ENCODE measurements around the gene S100A8.
"Not testable (repeated sequence)": the region's sequence is repeated elsewhere in the genome, so short reads cannot be mapped to it uniquely, and the experiment has no call there.

Gene S100A8

DNA sequence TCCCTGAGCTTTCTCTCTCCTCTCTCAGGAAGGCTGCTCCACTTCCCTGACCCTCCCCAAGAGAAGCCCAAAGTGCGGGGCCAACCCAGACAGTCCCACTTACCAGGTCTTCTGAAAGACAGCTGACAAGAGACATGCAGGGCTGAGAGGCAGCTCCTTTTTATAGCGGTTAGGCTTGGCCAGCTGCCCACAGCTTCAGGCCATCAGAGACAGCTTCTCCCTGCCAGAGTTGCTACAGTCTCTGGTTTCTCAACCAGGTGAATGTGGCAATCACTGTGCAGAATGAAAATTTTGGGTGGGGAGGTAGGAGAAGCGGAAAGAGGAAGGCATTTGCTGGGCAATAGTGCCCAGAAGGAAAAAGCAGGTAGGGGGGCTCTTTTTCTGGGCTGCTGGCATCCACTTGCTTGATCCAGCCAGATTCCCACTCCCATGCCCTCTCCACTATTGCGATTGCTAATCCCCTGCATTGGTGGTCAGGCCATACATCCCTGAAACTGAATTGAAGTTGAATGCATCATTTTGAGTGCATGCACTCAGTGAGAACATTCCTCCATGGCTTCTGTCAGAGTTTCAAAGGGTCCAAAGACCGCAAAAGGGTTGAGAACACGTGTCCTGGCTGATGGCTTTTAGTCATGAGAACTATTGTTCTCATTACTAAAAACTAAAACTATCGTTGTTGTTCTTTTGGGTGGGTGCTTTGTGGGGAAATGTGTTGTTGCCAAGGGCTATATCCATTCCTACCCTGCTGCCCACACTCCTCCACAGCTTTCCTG lies at the start of gene S100A8:
S100A8 (minus strand) TSS at position 136 of the 773 bp plus-strand sequence. CDS start 538 bp downstream, outside the sequence.
- DNase-seq = no peak

DNA sequence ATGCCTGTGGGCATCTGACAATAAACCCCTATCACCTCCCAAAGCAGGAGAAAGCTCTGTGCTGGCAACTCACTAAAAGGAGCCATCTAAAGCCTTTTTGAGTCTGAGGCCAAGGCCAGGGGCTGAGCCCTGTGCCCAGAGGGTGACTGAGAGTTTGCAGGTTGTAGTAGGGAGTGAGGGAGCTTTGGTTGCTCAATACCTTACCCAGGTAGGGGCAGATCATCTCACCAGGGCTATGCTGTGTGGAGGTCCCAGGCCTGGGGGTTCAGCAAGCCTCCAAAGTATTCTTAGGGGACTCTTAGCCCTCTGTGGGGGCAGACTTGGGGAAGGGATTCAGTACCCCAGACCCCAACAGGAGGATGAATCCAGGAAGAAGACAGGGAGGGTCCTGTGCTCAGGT lies 48.4 kb upstream of the S100A8 start:
- DNase-seq = no peak

DNA sequence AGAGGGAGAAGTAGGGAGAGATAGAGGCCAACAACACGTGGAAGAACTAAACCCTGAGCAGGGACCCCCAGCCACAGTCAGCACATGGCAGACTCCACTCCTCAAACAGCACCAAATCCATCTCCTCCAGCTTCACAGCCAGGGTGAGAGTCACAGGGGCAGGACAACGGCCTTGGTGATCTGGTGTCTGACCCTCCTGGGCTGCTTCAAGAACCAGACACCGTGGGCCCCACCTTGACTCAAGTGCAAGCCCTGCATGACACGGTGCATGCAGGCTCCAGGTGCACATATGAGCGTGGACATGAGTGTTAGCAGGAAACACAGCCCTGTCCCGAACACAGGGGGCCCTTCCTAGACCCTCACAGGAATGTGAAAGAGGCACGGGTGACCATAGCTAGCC lies 47.7 kb upstream of the S100A8 start:
- DNase-seq = no peak

DNA sequence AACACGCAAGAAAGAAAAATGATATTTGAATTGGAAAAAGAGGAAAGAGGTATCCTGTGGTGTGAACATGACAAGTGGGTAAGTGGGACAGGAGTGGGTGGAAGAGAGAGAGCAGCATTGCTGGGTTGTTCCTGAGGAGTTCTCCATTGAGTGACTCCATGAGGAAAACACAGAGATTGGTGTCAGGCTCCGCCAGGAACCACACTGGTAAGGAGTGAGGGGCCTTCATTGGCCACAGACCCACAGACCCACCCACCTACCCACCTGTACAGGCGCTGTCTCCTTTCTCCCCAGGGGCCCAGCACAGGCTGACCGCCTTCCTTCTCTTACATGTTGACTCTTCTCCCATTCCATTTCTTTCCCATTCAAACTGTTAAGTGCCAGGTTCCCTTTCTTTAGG lies 46.4 kb upstream of the S100A8 start:
- no peak for DNase-seq

DNA sequence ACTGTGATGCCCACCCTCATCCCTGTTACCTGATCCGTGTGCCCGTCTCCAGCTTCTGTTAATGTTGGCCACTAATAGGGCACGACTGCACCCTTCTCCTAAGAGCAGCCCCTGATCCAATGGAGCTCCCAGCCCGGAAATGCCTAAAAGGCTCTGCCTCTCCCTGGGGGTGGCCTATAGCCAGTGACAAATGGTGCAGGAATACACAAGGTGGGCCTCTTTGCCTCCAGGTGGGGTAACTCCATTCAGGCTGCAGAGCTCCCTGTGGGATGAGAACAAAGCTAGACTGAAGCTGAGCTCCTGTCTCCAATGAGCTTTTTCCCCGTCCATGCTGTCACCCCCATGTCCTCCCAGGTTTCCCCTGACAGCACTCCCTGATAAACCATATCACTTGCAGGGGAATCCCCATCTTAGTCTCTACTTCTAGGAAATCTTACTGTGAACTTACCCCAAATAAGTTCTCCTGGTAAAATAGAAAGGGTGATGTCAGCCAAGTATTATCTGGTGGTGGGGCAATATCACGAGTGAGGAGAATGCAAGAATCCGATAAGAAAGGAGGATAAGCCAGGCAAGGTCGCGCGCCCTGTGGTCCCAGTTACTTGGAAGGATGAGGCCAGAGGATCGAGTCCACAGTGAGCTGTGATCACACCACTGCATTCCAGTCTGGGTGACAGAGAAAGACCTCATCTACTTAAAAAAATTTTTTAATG lies 44.0 kb upstream of the S100A8 start:
- DNase-seq = no peak

DNA sequence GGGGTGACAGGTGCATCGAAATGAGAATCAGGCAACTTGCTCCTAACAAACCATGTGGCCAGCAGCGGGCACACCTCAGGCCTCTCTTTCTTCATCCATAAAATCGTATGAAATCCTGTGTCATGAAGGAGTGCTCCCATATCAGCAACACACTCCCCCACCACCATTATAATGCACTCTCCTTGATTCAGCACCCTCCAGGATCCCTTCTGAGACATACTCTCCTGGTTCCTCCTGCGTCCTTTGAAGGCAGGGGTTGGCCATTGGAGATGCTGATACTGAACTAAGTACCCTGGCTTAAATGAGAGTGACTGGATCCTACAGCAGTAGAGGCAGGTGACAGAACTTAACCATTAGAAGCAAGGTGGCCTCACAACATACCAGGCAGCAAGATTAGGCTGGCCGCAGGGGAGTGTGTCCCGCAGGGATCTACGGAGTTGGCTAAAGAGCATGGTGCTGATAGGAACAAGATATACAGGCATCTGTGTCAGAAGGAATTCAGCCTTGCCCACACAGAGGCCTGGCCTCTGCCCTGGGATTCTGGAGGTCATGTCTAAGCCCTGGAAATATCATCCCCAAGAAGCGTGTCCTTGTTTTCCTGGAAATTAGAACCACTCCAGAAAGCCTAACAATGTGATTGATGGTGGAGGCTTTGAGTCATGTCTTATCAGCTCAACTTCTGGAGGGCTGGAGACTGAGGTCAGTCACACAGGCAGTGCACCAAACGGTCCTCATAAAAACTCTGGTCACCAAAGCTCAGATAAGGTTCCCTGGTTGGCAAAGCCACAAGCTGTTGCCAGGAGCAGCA lies 42.2 kb upstream of the S100A8 start:
- DNase-seq = no peak

DNA sequence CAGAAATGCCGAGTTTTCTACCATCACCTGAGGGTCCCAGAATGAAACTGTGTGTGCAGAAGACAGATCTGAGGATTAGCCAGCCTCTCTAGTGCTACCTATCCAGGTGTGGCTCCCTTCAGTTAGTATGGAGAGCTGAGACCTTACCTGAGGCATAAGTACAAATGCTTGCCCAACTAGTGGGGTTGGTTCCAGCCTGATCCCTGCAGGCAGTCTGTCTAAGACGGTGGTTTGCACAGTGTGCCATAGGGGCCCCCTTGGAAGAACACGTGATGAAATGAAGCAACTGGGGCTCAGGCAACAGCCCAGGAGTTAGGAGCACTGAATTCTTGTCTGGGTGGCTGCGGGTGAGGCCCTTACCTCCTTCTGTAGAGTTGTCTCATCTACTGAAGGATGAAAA lies 41.1 kb upstream of the S100A8 start:
- no peak for DNase-seq

DNA sequence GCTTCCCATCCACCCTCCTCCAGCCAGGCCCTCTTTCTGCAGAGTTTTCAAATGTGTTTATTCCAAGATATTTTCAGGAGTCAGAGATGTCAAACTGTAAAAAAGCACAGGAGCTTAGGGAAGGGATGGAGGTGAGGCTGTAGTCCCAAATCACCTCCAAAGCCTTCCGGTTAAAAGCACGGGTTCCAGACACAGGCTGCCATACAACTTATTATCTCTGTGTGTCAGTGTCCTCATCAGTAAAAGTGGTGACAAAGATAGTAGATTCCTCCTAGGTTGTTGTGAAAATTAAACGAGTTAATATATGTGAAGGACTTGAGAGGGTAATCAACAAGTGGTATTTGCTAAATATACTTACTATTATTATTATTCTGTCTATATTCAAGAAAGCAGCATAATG lies 40.6 kb upstream of the S100A8 start:
- no peak for DNase-seq

DNA sequence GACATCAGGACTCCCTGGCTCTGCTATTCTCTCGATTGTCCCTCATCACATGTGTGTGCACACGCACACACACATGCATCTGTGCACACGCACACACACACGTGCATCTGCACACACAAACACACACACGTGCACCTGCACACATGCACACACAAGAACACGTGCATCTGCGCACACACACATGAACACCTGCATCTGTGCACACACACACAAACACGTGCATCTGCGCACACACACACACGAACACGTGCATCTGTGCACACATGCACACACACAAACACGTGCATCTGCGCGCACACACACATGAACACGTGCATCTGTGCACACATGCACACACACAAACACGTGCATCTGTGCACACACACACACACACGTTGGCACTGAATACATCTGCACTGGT lies 40.1 kb upstream of the S100A8 start:
- no peak for DNase-seq

DNA sequence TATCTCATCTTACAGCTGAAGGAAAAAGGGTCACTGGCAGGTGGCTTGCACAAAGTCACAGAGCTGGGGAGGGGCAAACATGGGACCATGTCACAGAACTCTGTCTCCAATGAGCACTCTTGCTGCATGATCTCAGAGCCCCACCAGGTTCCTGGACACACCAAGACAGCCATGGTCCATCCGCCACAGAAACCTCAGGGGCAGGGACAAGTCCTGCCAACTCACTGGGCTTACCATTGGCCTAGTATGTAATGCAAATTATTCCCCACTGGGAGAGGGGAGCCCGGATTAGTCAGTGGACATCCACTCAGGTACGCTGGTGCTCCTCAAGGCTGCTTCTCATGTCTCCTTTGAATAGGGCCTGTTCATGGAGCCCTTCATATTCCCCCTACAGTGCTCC lies 39.7 kb upstream of the S100A8 start:
- DNase-seq = no peak

DNA sequence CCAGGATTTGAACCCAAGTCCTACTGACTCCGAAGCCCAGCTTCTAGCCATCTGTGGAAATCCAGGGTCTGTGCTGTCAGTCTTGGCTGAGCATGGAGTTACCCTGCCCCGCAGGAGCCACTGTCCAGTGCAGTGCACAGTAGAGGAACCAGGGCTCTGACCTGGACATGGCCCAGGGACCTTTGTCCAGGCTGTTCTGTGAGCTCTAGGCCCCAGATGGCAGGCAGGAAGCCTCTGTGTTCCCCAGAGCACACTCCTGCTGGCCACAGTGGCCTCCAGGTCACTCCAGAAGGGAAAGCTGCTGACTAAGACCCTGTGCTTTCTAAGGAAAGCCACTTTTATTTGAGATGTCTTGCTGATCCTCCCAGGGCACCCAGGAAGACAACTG lies 39.3 kb upstream of the S100A8 start:
- no peak for DNase-seq

DNA sequence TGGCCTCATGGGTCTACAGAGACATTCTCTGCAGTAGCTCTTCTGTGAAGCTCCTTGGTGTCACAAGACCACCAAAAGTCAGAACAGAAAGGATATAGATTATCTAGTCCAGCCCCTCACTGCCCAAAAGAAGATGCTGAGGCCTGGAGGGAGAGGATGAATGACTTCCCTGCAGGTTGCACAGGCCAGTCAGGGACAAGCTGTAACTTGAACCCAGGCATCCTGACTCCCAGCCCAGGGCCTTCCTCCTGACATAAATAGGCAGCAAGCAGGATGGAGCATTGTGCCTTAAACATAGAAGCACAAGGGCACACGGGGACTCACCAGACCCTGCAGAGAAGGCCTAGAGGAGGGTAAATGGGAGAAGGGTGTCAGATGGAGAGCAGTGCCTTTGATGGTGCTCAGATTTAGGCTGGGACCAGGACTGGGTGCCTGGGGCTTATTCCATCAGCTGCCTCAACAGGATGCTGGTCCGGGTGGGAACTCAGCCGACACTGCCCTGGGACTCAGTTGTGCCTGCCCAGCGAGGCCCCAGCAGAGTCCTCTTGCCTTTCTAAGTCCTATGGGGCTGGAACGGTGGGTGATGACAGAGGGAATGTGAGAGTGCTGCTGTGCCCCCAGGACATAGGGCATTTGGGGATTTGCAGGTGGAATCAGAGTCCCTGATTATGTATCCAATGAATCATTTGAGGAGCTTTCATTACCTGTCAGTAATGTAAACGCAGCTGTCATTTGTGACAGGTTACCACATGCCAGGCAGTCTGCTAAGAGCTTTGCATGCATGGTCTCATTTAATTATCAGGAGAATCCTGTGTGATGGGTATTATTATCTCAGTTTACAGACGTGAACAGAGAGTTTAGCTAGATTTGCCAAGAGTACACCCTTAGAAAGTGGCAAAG lies 38.6 kb upstream of the S100A8 start:
- no peak for DNase-seq

DNA sequence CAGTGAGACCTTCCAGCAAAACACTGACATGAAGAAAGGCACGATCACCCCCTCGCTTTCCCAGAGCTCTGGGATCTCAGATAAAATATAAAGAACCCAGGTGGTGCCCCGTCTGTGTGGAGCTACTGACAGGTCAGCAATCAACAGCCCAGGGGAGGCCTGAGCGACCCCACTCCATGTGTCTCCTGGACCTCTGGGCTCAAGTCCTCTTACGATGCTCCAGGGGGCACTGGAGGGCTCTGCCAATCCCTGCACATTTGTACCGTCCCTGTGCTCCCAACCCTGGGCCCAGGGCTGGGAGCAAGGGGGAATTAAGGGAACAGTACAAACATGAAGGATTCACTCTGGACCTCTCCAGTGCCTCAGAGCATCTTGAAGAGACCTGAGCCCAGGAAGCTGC lies 37.9 kb upstream of the S100A8 start:
- no peak for DNase-seq

DNA sequence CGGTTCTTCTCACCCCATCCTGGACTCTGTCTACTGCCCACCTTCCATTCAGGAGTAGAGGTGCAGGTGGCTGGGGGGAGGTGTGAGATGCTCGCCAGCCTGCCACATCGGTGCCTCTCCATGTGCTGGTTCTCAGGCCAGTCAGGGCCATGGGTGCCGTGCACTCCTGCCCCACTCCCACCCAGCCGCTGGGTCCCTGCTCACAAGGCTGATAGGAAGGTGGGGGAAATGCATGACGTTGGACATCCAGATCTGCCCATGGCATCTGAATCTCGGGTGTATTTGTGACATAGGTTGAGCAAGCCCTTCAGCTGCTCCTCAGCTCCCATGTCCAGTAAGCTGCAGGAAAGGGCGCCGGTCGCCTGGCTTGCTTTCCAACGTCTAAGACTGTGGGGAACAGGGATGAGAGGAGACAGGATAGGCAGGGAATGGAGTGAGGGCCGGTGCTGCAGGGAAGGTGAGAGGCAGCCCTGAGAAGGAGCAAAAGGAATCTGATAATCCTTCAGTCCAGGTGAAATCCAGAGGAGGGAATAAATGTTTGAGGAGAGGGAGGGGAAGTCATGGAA lies 37.3 kb upstream of the S100A8 start:
- DNase-seq = no peak

DNA sequence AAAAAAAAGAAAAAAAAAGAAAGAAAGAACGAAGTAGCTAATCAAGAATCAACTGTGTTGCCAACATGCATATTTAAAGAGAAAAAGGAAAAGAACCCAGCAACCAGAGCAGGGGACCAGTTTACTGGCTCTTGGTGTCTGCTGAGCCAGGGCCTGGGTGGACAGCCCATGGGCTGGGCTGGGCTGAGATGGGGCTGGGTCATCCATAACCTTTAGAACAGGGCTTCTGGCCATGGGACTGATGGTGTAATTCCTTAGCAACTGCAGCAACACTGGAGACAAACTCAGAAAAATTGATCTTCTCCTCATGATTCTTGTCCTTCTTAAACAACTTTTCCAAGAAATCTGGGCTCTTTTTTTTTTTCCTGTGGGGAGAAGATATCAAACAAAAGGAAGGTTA lies 35.9 kb upstream of the S100A8 start:
- DNase-seq = no peak

DNA sequence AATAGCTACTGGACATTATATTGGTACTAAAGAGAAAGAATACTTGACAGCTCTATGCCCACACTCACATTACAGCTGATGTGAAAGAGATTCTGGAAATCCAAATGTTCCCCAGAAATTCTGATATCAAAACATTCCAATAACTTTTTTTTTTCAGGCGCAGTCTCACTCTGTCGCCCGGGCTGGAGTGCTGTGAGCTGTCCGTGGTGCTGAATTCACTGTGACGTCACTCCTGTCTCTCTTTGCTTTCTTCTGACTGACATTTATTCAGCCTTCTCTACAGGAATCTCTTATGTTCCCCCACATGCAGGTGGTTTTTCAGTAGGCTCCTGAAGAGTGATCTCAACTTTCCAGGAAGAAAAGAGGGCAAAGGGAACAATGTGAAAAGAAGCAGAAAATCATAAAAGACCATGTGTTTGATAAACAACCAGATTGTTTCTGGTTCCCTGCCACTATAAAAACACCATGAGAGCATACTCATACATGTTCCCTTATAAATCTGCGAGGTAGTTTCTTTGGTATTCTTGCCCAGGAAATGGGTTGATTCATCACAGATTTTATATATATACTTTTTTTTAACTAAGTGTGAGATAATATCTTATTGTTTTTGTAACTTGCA lies 31.7 kb upstream of the S100A8 start:
- peak; percentile 39 for DNase-seq

DNA sequence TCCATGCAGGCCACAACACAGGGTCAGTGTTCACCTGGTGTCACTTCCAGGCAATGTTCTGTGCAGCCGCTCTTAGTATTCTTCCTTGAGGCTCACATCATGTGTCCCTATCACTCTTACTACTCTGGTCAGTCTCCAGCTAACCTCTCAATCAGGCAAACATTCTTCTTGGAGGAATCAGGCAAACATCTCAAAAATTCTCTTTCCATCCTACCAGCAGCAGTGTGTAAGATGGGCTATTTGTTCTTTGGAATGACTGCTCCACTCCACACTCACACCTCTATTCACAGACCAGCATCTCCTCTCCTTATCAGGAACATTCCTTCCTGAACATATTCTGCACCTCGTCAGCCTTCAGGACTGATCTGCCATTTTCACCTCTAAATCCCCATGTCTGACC lies 29.4 kb upstream of the S100A8 start:
- no peak for DNase-seq

DNA sequence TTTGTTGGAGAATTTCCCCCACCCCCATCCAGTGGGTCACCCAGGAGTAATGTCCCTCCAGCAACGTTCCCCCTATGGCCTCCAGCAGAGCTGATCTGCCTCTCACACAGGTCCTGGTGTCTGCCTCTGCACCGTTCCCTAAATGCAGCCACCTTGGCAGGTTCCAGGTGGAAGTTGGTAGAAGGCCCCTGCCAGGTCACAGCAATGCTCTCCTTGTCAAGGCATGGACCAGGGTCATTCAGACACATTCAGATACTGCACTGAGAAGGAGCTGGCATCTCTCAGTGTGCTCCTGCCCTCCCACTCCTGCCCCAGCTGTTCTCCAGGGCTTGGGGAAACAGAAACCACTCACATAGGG lies 28.5 kb upstream of the S100A8 start:
- DNase-seq = not testable (repeated sequence)

DNA sequence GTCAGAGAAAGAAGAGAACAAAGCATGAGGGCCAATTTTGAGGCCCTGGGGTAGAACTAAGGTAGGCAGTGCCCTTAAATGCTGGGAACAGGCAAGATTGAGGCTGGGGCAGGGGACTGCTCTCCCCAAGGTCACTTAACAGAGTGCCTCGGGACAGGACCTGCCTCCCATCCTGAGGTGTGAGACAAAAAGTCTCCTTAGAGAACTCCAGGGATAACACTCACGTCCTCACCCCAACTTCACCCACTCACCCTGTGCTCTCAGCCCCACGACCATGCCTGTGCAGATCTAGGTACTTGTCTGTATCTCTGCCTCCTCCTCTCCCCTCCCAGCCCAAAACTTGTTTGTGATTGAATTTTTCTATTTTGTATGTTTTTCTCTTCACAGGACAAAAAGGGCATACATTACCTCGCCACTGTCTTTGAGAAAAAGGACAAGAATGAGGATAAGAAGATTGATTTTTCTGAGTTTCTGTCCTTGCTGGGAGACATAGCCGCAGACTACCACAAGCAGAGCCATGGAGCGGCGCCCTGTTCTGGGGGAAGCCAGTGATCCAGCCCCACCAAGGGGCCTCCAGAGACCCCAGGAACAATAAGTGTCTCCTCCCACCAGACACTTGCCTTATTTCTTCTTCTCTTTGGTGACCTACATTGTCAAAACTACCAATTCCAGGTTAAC lies 28.0 kb upstream of the S100A8 start:
- DNase-seq = not testable (repeated sequence)

DNA sequence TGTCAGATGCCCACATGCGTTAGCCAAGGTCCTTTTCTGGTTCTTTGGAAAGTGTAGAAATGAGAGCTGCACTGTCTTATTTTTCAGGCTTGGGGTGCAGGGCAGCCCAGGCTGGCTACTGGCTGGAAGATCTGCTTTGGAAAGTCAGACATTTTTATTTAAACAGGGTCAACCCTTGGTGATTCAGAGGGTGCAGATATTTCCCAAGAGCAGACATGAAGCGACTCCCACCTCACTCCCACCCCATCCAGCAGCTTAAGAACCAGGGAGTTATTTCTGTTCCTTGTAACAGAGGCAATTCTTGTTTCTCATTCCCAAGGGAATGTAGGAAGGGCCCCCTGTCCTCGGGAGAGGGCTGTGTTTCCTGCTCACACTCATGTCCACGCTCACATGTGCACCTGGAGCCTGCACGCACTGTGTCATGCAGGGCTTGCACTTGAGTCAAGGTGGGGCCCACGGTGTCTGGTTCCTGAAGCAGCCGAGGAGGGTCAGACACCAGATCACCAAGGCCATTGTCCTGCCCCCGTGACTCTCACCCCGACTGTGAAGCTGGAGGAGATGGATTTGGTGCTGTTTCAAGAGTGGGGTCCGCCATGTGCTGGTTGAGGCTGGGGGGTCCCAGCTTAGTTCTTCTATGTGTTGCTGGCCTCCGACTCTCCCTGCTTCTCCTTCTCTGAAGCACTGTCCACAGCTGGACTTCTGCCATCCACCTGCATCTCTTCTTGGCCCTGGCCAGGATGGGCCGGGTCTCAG lies 26.4 kb upstream of the S100A8 start:
- DNase-seq = no peak

All from activated effector memory CD4-positive, alpha-beta T cell treated with Interleukin-2 at 50 U/mL for 16 hours (primary cell).